Tibial nerve (tissue), 4 donors: Measurements from ENCODE around the gene NDUFA13. TPM values are rescaled to one million over a fixed set of nuclear protein-coding genes. Genes with fewer than 3 reads are reported as not detected.

Experiments used
- DNase-seq, 2 donors: peaks; one replicate each; pipeline ENCODE4 v3.0.0-alpha.2; 2019; ENCODE audit warnings: low spot score in 2 of 2
- H3K27ac ChIP-seq, 4 donors: fragments of 200-600 bp; sonication (generic) in 3 of 4; one replicate each; pipeline ENCODE4 v1.5.1; 2017 to 2019; ENCODE audit warnings: mild to moderate bottlenecking in 1 of 4
- H3K27me3 ChIP-seq, 2 donors: fragments of 200-600 bp; sonication (generic) in 1 of 2; one replicate each; pipeline versions ENCODE4 v1.5.1 to v1.6.0; 2017 to 2019
- H3K36me3 ChIP-seq, 3 donors: fragments of 200-600 bp; sonication (generic); one replicate each; pipeline ENCODE4 v1.5.1; 2018 to 2019
- H3K4me1 ChIP-seq, 4 donors: fragments of 200-600 bp; sonication (generic) in 3 of 4; one replicate each; pipeline ENCODE4 v1.5.1; 2017 to 2019
- H3K4me3 ChIP-seq, 4 donors: fragments of 200-600 bp; sonication (generic) in 3 of 4; one replicate each; pipeline ENCODE4 v1.5.1; 2017 to 2019; ENCODE audit warnings: mild to moderate bottlenecking in 1 of 4, moderate library complexity in 1 of 4
- H3K9me3 ChIP-seq, 4 donors: fragments of 200-600 bp; sonication (generic) in 3 of 4; one replicate each; pipeline ENCODE4 v1.5.1; 2017 to 2019
- CTCF ChIP-seq, 5 experiments: fragments of 200-600 bp in 3 of 5; fragments of 450-650 bp in 2 of 5; sonication (generic) in 3 of 5; IDR thresholded peaks; one replicate each; pipeline ENCODE4 v1.5.1; 2016 to 2019; ENCODE audit warnings: antibody characterized with exemption in 5 of 5, mild to moderate bottlenecking in 3 of 5, moderate library complexity in 2 of 5
- EP300 ChIP-seq, 2 donors: sonication (generic); formaldehyde crosslinking; IDR thresholded peaks; one replicate each; pipeline ENCODE4 v1.6.1; 2017; ENCODE audit warnings: antibody characterized with exemption in 2 of 2, mild to moderate bottlenecking in 1 of 2
- POLR2A ChIP-seq, 2 donors: fragments of 450-650 bp; IDR thresholded peaks; one replicate each; pipeline ENCODE4 v1.6.1; 2017; ENCODE audit warnings: antibody characterized with exemption in 2 of 2, mild to moderate bottlenecking in 2 of 2, moderate library complexity in 2 of 2
- WGBS, 2 donors: methylation state at CpG; one replicate each; pipeline ENCODE4 v1.1.5; 2018; 5-methylcytosine and 5-hydroxymethylcytosine counted together
- total RNA-seq, 4 donors: library from RNA; depleted of rRNA; stranded (reverse); fragments of >200 nt; gene quantifications; one replicate each; pipeline ENCODE4 v1.1.0, GENCODE V29; 2016

Gene NDUFA13
- total RNA-seq, 4 donors from 2014 or later: 27.3 to 93.6 (median 61.6) TPM

DNA sequence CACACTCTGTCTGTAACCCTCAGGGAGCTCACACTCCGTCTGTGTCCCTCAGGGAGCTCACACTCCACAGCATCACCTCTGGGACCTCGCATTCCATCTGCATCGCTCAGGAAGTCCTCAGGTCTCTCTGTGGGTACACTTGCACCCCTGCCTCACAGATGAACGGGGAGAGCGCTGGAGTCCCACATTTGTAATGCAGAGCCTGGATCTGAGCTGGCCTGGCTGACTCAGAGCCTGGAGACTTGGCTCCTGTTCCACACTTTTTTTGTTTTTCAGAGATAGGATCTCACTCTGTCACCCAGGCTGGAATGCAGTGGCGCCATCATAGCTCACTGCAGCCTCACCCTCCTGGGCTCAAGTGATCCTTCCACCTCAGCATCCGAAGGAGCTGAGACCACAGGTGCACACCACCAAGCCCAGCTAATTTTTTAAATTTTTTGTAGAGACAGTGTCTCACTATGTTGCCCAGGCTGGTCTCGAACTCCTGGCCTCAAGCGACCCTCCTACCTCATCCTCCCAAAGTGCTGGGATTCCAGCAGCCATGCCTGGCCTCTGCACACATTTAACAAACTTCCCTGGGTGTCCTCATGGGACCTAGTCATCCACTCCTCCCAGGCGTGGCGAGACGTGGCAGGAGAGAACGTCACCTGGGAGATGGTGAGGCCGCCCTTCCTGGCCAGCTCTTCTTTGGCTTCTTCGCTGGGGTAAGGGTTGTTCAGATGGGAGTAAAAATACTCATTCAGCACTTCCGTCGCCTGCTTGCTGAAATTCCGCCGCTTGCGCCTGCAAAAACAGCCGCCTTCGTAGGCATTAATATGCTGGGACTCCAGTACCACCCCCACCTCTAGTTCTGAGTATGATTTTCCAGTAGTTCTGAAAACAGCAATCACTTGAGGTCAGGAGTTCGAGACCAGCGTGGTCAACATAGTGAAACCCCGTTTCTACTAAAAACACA lies 53.1 kb downstream of the NDUFA13 start:
- no peaks in the 10 kb centered on the region for H3K27me3 ChIP-seq
- no peak for DNase-seq
- H3K36me3 ChIP-seq: peaks cover 0 to 53% (median 0%) of the 10 kb centered on the region in 3 donors
- H3K27ac ChIP-seq: no peak overlapping the region
- 94% methylated on average over 25 of the region's 25 CpGs for WGBS, 2 donors
- no peaks in the 10 kb centered on the region for H3K4me1 ChIP-seq
- TF ChIP-seq POLR2A (IDR thresholded peaks at IDR 0.05): no peak
- no peak for TF ChIP-seq CTCF (IDR thresholded peaks at IDR 0.05)
- no peak for TF ChIP-seq EP300 (IDR thresholded peaks at IDR 0.05)
- H3K9me3 ChIP-seq: no peaks in the 10 kb centered on the region
- no peak overlapping the region for H3K4me3 ChIP-seq

- Histone ChIP-seq H3K4me1 (no peaks in the 10 kb centered on the region), H3K4me3 (no peak overlapping the region), H3K9me3 (no peaks in the 10 kb centered on the region), H3K27ac (no peak overlapping the region), H3K27me3 (no peaks in the 10 kb centered on the region), H3K36me3 (peaks cover 0 to 39% (median 0%) of the 10 kb centered on the region in 3 donors)
- DNase-seq: no peak
- TF ChIP-seq POLR2A (IDR thresholded peaks at IDR 0.05) (no peak), EP300 (IDR thresholded peaks at IDR 0.05) (no peak), CTCF (IDR thresholded peaks at IDR 0.05) (no peak)
- WGBS, 2 donors: 83 to 86% methylated on average over 10 of the region's 10 CpGs
These were observed 54.5 kb downstream of the NDUFA13 start for GRCh38 chr19:19570571-19570970.

DNA sequence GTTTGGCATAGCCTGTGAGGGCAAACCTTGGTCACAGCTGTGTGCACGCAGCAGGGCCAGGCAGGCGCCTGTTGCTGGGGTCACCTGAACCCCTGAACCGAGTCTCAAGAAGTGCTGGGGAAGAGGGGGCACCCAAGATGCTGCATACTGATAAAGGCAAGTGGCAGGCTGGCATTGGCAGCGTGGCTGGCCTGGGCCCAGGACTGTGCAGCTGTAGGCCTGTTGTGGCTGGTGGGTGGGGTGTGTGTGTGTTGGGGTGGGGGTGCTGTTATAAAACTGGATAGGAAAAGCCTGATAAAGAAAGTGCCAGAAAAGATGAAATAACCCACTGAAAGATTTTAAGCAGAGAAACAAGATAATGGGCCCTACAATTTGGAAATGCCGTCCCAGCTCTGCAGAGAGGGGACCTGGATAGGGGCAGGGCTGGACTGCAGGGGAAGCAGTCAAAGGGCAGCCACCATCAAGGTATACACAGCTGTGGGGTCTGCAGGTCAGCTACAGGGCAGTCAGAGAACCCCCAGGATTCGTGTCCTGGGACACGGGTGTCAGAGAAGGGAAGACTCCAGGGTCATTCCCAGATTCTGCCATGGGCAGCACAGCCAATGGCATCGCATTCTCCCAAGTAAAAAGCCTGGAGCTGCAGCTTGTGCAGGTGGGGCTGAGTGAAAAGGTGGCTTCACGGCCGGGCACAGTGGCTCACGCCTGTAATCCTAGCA lies 55.2 kb downstream of the NDUFA13 start:
- TF ChIP-seq CTCF (IDR thresholded peaks at IDR 0.05) (no peak), EP300 (IDR thresholded peaks at IDR 0.05) (no peak), POLR2A (IDR thresholded peaks at IDR 0.05) (no peak)
- Histone ChIP-seq H3K9me3 (no peaks in the 10 kb centered on the region), H3K36me3 (peaks cover 0 to 32% (median 0%) of the 10 kb centered on the region in 3 donors), H3K27ac (no peak overlapping the region), H3K4me1 (no peaks in the 10 kb centered on the region), H3K4me3 (no peak overlapping the region), H3K27me3 (no peaks in the 10 kb centered on the region)
- DNase-seq: no peak
- whole genome bisulfite sequencing, 2 donors: 91 to 93% methylated on average over 11 of the region's 11 CpGs

DNA sequence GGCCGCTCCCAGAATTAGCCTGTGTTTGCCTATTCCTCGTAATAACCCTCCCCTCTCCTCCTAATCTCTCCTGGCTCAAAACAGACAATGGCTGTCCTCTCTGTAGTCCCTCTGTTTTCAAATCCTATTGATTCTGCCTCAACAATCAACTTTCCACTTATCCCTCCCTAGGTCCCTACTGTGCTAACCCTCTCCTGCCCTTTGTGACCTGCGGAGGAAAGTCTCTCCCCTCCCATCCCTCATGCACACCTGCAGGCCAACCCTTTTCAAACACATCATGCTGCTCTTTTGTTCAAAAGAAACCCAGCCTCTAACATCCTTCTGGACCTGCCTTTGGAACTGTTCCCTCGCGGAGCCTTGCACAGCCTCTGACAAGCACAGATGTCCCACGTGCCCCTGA lies 59.4 kb downstream of the NDUFA13 start:
- no peak overlapping the region for H3K27ac ChIP-seq
- no peaks in the 10 kb centered on the region for H3K4me1 ChIP-seq
- no peaks in the 10 kb centered on the region for H3K27me3 ChIP-seq
- peaks cover 0 to under 1% (median 0%) of the 10 kb centered on the region in 3 donors for H3K36me3 ChIP-seq
- DNase-seq: no peak
- no peaks in the 10 kb centered on the region for H3K9me3 ChIP-seq
- no peak overlapping the region for H3K4me3 ChIP-seq
- TF ChIP-seq EP300 (IDR thresholded peaks at IDR 0.05): no peak
- WGBS, 2 donors: 74 to 82% methylated on average over 6 of the region's 6 CpGs

Other genes with a start within 250 kb of the NDUFA13 start
- gene TM6SF2, start 242.9 kb upstream of the NDUFA13 start, total RNA-seq: 1 to 10 TPM in 1 of 4 donors, not detected in 3; 2.1 TPM
- 10 to 100 TPM; 21.6 to 36.0 (median 27.5) TPM for gene SUGP1, start 195.7 kb upstream of the NDUFA13 start, total RNA-seq
- 100 to 1,000 TPM in 2 of 4 donors, 10 to 100 TPM in 2; 56.8 to 108 (median 97.8) TPM for gene MAU2, start 195.4 kb upstream of the NDUFA13 start, total RNA-seq
- gene GATAD2A, start 110.5 kb upstream of the NDUFA13 start, total RNA-seq: 10 to 100 TPM; 34.1 to 69.6 (median 36.8) TPM
- gene TSSK6, start 677 bp upstream of the NDUFA13 start, total RNA-seq: 1 to 10 TPM; 1.8 to 7.2 (median 3.7) TPM
- 1 to 10 TPM; 4.2 to 9.4 (median 5.7) TPM for gene YJEFN3, start 12.7 kb downstream of the NDUFA13 start, total RNA-seq
- under 1 TPM in 2 of 4 donors, not detected in 2; 0.20 to 0.66 TPM for gene CILP2, start 22.0 kb downstream of the NDUFA13 start, total RNA-seq
- gene PBX4, start 102.5 kb downstream of the NDUFA13 start, total RNA-seq: 10 to 100 TPM in 2 of 4 donors, 1 to 10 TPM in 2; 3.7 to 11.8 (median 8.1) TPM
- 1 to 10 TPM in 3 of 4 donors, under 1 TPM in 1; 0.39 to 3.0 (median 1.8) TPM for gene LPAR2, start 112.0 kb downstream of the NDUFA13 start, total RNA-seq
- gene GMIP, start 127.4 kb downstream of the NDUFA13 start, total RNA-seq: 10 to 100 TPM in 3 of 4 donors, 1 to 10 TPM in 1; 8.8 to 35.1 (median 15.6) TPM
- gene ATP13A1, start 147.5 kb downstream of the NDUFA13 start, total RNA-seq: 100 to 1,000 TPM; 312 to 705 (median 344) TPM
- 10 to 100 TPM in 2 of 4 donors, 1 to 10 TPM in 2; 4.0 to 12.0 (median 10.5) TPM for gene ZNF101, start 152.6 kb downstream of the NDUFA13 start, total RNA-seq
- 10 to 100 TPM; 12.0 to 14.2 (median 13.3) TPM for gene ZNF14, start 216.9 kb downstream of the NDUFA13 start, total RNA-seq